GM10248 (cell line): ENCODE results near the gene KDF1.

Experiments used
- CTCF ChIA-PET: fragments of 300-600 bp; sonication (Branson Sonifier 250); formaldehyde crosslinking; extraction: SDS; loops from one replicate; lab custom pipeline; 2021; ENCODE audit warnings: antibody characterized with exemption; lab: Yijun Ruan, JAX
- POLR2A ChIA-PET: fragments of 350-650 bp; sonication (Branson Sonifier 250); formaldehyde crosslinking; extraction: SDS; loops from one replicate; lab custom pipeline; 2020; ENCODE audit warnings: antibody characterized with exemption; lab: Yijun Ruan, JAX
- DNase-seq: peaks from one replicate; pipeline ENCODE4 v3.0.0; 2012; ENCODE audit errors: extremely low spot score
- TF ChIP-seq, protein P1 (sequence below): IDR thresholded peaks from 2 replicates; pipeline ENCODE4 v1.5.1; 2012; ENCODE audit warnings: mild to moderate bottlenecking, low read depth; ENCODE audit errors: extremely low read depth, missing control alignments, control extremely low read depth

Gene KDF1

DNA sequence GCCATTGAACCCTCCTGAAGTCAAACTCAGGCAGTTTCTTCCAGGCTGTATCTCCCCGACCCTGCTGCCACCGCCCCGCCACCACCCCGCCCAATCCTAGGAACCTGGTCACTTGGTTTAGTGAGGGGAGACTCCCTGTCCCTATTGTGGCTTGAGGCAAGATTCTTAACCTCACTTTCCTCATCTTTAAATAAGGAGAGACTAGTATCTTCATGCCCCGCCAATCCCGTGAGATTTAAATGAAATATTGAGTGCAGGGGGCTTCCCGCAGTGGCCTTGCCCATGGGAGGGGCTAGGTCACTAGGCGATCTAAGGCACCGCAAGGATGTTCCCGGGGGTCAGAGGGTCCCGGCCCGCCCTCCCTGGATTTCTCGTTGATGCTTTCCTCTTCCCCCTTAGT lies 998 bp downstream of the KDF1 start:
- DNase-seq, result no peak
- POLR2A ChIA-PET, result no interaction called here
- CTCF ChIA-PET, result interaction anchor here (1.0 to 1.8 kb wide), 2 partner anchors 9 to 10 kb away, joined by 3 to 4 read pairs; no protein-coding TSS in a partner anchor
- TF ChIP-seq, protein P1, sequence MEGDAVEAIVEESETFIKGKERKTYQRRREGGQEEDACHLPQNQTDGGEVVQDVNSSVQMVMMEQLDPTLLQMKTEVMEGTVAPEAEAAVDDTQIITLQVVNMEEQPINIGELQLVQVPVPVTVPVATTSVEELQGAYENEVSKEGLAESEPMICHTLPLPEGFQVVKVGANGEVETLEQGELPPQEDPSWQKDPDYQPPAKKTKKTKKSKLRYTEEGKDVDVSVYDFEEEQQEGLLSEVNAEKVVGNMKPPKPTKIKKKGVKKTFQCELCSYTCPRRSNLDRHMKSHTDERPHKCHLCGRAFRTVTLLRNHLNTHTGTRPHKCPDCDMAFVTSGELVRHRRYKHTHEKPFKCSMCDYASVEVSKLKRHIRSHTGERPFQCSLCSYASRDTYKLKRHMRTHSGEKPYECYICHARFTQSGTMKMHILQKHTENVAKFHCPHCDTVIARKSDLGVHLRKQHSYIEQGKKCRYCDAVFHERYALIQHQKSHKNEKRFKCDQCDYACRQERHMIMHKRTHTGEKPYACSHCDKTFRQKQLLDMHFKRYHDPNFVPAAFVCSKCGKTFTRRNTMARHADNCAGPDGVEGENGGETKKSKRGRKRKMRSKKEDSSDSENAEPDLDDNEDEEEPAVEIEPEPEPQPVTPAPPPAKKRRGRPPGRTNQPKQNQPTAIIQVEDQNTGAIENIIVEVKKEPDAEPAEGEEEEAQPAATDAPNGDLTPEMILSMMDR, result no peak

DNA sequence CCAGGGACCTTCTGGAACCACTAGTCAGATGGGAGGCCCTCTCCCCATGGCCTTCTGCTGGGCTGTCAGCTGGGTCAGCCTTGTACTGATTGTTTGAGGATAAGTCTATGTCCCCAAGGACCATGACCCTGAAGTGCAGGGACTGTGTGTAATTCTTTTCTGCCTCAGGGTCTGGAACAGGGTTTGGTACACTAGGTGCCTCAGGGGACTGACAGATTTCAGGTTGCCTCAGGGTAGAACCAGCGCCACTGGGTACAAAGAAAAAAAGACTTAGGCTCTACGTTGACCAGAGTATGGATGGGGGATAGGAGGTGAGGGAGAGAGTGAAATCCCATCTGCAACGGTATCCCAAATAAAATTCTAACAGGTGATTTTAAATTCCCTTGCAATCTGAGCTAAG lies 3.0 kb downstream of the KDF1 start:
- ChIA-PET POLR2A (no interaction called here), CTCF (no interaction called here)
- DNase-seq, result no peak
- TF ChIP-seq, protein P1, result no peak

GRCh38 chr1:26956321-26956720 lies 3.9 kb downstream of the KDF1 start:
- no peak for DNase-seq
- ChIA-PET CTCF (no interaction called here), POLR2A (no interaction called here)
- TF ChIP-seq, protein P1, result no peak

GRCh38 chr1:26953374-26953773 lies 6.9 kb downstream of the KDF1 start:
- no peak for DNase-seq
- TF ChIP-seq, protein P1, result no peak
- CTCF ChIA-PET, result no interaction called here
- POLR2A ChIA-PET, result no interaction called here

DNA sequence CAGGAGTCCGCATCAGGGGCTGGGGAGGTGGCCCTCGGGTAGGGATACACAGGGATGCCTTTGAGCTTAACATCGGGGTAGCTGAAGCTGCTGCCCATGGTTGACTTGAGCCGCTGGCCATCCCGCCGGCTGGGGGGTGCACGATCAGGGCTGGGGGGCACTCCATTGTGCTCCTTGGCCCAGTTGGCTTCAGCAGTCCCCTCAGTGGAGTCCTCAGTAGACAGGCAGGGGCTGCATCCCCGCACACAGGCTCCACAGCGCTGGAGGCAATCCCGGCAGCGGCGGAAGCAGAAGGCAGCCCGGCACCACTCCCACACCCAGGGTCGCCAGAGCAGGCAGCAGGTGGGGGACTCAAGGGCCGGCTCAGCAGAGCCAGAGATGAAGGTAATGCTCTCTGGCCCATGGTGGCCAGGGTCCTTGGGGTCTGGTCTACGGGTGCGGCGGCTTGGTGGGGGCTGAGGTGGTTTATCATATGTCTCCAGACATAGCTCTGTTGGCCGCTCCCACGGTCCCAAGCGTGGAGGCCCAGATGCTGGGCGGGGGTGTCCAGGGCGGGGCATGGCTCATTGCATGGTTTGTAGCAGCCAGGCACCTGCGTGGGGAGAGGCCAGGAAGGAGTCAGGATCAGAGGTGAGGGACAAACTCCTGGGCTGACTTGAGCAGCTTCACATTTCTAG lies 8.3 kb downstream of the KDF1 start:
- TF ChIP-seq, protein P1, result no peak
- ChIA-PET CTCF (interaction anchor here (0.7 kb wide), 1 partner anchor 34 kb away, joined by 3 read pairs; no protein-coding TSS in a partner anchor), POLR2A (interaction anchor here (0.6 kb wide), 1 partner anchor 145 kb away, joined by 3 read pairs; no protein-coding TSS in a partner anchor)
- no peak for DNase-seq

DNA sequence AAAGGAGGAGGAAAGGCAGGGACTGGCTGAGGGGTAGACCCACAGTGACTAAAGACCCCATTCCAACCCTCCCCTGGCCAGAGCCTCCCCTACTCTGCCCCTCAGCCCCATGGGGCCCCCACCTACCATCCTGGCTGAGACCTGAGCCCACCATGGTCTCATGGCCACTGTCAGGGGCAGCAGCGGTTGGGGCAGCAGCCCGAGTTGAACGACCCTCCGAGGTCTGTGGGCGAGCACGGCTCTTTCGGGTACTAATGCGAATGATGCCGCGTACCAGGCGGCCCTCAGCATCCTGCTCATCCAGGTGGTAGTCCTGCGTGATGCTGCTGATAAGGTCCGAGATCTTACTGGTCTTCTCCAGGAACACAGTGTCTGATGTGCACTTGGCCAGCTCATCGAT lies 9.1 kb downstream of the KDF1 start:
- ChIA-PET POLR2A (no interaction called here), CTCF (interaction anchor here (0.7 to 1.1 kb wide), 2 partner anchors 33 to 151 kb away, joined by 3 read pairs; no protein-coding TSS in a partner anchor)
- DNase-seq, result no peak
- TF ChIP-seq, protein P1, result no peak
